OCI-LY3 (cell line): Measurements from ENCODE around the gene ALKBH4.

ENCODE experiments used
- H2AFZ ChIP-seq: fragments of 200-600, 300-600 bp; shearing (Covaris generic); 2 replicates; pipeline ENCODE4 v1.6.0; 2014; ENCODE audit warnings: antibody characterized with exemption, low read depth, low read length
- H3K27ac ChIP-seq: fragments of 200-600, 300-600 bp; sonication (generic); 2 replicates; pipeline ENCODE4 v1.5.1; 2014; ENCODE audit warnings: mild to moderate bottlenecking, low read length, moderate library complexity, mixed read lengths
- H3K27me3 ChIP-seq: fragments of 200-600, 300-600 bp; sonication (generic); 2 replicates; pipeline ENCODE4 v1.6.1; 2014; ENCODE audit warnings: low read depth, low read length, mixed read lengths
- H3K36me3 ChIP-seq: fragments of 200-600, 300-600 bp; sonication (generic); replicated peaks from 2 replicates; pipeline ENCODE3; 2014; ENCODE audit warnings: low read depth, low read length, mixed read lengths
- H3K4me1 ChIP-seq: fragments of 300-600, 200-600 bp; sonication (generic); 2 replicates; pipeline ENCODE4 v1.6.1; 2014; ENCODE audit warnings: low read length, mixed read lengths
- H3K4me2 ChIP-seq: fragments of 200-600, 300-600 bp; sonication (generic); 2 replicates; pipeline ENCODE4 v1.6.1; 2014; ENCODE audit warnings: low read length, mixed read lengths
- H3K4me3 ChIP-seq: fragments of 300-600, 200-600 bp; sonication (generic); 2 replicates; pipeline ENCODE4 v1.5.1; 2014; ENCODE audit warnings: antibody characterized with exemption, mild to moderate bottlenecking, low read length, moderate library complexity
- H3K79me2 ChIP-seq: fragments of 300-600, 200-600 bp; shearing (Covaris generic); 2 replicates; pipeline ENCODE4 v1.6.1; 2014; ENCODE audit warnings: mild to moderate bottlenecking, low read length, mixed read lengths
- H3K9ac ChIP-seq: fragments of 300-600, 200-600 bp; shearing (Covaris generic); 2 replicates; pipeline ENCODE4 v1.6.0; 2014; ENCODE audit warnings: mild to moderate bottlenecking, low read length, moderate library complexity
- H3K9me3 ChIP-seq: fragments of 200-600, 300-600 bp; shearing (Covaris generic); 2 replicates; pipeline ENCODE4 v1.6.1; 2014; ENCODE audit warnings: low read length, mixed read lengths; ENCODE audit not compliant: insufficient read depth
- H4K20me1 ChIP-seq: fragments of 200-600, 300-600 bp; sonication (generic); 2 replicates; pipeline ENCODE4 v1.6.1; 2016; ENCODE audit warnings: low read length, mixed read lengths; ENCODE audit not compliant: insufficient read depth
- EZH2phosphoT487 ChIP-seq: fragments of 200-600 bp; shearing (Covaris generic); IDR thresholded peaks from 2 replicates; pipeline ENCODE4 v1.6.1; 2018; ENCODE audit warnings: antibody characterized with exemption, mixed run types, low read depth
- TF ChIP-seq, protein P1 (sequence below): fragments of 200-600, 300-600 bp; sonication (generic); IDR thresholded peaks from 2 replicates; pipeline ENCODE4 v1.5.1; 2014; ENCODE audit warnings: antibody characterized with exemption, low read length, low read depth

Gene ALKBH4

DNA sequence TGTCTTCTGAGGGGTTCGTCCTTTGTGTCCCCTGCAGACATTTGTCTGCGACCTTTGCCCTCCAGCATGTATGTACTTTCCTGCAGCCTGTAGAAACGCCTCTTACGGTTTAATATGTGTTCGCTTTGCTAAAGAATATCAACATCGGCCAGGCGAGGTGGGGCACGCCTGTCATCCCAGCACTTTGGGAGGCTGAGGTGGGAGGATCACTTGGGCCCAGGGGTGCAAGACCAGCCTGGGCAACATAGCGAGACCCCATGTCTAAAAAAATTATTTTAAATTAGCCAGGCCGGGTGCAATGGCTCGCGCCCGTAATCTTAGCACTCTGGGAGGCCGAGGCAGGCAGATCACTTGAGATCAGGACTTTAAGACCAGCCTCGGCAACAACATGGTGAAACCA is 15.5 kb downstream of the ALKBH4 start:
- Histone ChIP-seq H3K4me1 (peaks cover 31% of the 10 kb centered on the region), H3K4me3 (no peak overlapping the region), H3K4me2 (no peak overlapping the region), H3K27me3 (no peaks in the 10 kb centered on the region), H3K79me2 (no peaks in the 10 kb centered on the region), H3K9me3 (no peaks in the 10 kb centered on the region), H3K36me3 (peaks cover 27% of the 10 kb centered on the region), H3K9ac (no peak overlapping the region), H3K27ac (no peak overlapping the region), H2AFZ (no peak overlapping the region), H4K20me1 (no peaks in the 10 kb centered on the region)
- no peak for TF ChIP-seq EZH2phosphoT487
- TF ChIP-seq, protein P1, sequence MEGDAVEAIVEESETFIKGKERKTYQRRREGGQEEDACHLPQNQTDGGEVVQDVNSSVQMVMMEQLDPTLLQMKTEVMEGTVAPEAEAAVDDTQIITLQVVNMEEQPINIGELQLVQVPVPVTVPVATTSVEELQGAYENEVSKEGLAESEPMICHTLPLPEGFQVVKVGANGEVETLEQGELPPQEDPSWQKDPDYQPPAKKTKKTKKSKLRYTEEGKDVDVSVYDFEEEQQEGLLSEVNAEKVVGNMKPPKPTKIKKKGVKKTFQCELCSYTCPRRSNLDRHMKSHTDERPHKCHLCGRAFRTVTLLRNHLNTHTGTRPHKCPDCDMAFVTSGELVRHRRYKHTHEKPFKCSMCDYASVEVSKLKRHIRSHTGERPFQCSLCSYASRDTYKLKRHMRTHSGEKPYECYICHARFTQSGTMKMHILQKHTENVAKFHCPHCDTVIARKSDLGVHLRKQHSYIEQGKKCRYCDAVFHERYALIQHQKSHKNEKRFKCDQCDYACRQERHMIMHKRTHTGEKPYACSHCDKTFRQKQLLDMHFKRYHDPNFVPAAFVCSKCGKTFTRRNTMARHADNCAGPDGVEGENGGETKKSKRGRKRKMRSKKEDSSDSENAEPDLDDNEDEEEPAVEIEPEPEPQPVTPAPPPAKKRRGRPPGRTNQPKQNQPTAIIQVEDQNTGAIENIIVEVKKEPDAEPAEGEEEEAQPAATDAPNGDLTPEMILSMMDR: no peak

DNA sequence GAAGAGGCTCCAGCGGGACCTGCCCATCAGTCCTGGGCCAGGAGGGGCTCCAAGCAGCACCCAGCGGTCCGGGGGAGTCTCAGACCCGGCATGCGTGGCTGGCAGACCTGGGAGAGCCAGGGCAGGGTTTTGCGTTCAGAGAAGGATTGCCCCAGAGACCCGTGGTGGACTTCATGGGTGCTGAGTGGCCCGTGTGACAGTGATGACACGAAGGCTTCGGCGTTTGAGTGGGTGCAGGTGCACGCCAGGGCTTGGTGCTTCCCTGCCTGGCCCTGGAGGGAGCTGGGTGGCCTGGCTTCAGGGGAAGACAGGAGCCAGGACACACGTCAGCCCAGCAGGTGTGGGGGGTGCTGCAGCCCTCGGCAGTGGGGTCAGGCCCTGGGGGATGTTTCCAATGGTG is 17.4 kb downstream of the ALKBH4 start:
- Histone ChIP-seq H3K4me1 (peaks cover 35% of the 10 kb centered on the region), H3K79me2 (peaks cover 2% of the 10 kb centered on the region; the same call in 1 of the 2 replicates), H3K27ac (no peak overlapping the region)

DNA sequence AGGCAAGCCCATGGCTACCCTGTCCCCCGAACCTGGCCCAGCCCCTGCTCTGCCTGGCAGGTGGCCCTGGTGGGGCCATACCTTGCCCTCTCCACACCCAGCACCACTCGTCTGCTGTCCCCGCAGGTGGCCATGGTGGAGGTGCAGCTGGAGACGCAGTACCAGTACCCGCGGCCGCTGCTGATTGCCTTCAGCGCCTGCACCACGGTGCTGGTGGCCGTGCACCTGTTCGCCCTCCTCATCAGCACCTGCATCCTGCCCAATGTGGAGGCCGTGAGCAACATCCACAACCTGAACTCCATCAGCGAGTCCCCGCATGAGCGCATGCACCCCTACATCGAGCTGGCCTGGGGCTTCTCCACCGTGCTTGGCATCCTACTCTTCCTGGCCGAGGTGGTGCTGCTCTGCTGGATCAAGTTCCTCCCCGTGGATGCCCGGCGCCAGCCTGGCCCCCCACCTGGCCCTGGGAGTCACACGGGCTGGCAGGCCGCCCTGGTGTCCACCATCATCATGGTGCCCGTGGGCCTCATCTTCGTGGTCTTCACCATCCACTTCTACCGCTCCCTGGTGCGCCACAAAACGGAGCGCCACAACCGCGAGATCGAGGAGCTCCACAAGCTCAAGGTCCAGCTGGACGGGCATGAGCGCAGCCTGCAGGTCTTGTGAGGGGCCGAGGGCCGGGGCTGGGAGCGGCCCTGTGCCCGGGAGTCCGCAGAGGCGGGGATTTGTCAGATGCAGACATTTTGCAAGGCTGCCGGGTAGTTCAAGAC is 18.1 kb downstream of the ALKBH4 start:
- H3K4me2 ChIP-seq: no peak overlapping the region
- H3K9ac ChIP-seq: no peak overlapping the region
- peaks cover 39% of the 10 kb centered on the region for H3K4me1 ChIP-seq

More for the DNA sequence above, 17.4 kb downstream of the ALKBH4 start:
- peaks cover 33% of the 10 kb centered on the region for H3K36me3 ChIP-seq
- no peak overlapping the region for H2AFZ ChIP-seq
- H3K4me3 ChIP-seq: no peak overlapping the region
- H3K9me3 ChIP-seq: no peaks in the 10 kb centered on the region
- no peak overlapping the region for H3K9ac ChIP-seq
- no peaks in the 10 kb centered on the region for H3K27me3 ChIP-seq
- TF ChIP-seq, protein P1: no peak
- no peak for TF ChIP-seq EZH2phosphoT487
- H4K20me1 ChIP-seq: no peaks in the 10 kb centered on the region
- no peak overlapping the region for H3K4me2 ChIP-seq

DNA sequence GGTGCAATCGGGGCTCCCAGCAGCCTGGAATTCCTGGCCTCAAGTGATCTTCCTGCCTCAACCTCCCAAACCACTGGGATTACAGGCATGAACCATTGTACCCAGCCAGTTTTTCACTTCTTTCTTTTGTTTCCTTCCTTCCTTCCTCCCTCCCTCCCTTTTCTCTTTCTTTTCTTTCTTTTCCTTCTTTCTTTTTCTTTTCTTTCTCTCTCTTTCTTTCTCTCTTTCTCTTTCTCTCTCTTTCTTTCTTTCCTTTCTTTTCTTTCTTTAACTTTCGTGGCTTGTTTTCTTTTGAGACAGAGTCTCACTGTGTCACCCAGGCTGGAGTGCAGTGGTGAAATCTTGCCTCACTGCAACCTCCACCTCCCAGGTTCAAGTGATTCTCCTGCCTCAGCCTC is 19.0 kb downstream of the ALKBH4 start:
- no peak overlapping the region for H3K4me3 ChIP-seq
- TF ChIP-seq, protein P1: no peak
- no peak for TF ChIP-seq EZH2phosphoT487
- no peaks in the 10 kb centered on the region for H3K27me3 ChIP-seq
- H3K9ac ChIP-seq: no peak overlapping the region; the same call in 1 of the 2 replicates
- H3K4me1 ChIP-seq: peaks cover 41% of the 10 kb centered on the region
- H3K79me2 ChIP-seq: peaks cover 2% of the 10 kb centered on the region; the same call in 1 of the 2 replicates
- H3K27ac ChIP-seq: no peak overlapping the region
- no peak overlapping the region for H3K4me2 ChIP-seq
- peaks cover 36% of the 10 kb centered on the region for H3K36me3 ChIP-seq
- H2AFZ ChIP-seq: no peak overlapping the region
- H4K20me1 ChIP-seq: no peaks in the 10 kb centered on the region
- H3K9me3 ChIP-seq: peaks cover 3% of the 10 kb centered on the region; the same call in 1 of the 2 replicates

More for the DNA sequence above, 18.1 kb downstream of the ALKBH4 start:
- Histone ChIP-seq H3K9me3 (peaks cover 3% of the 10 kb centered on the region; the same call in 1 of the 2 replicates), H3K27ac (no peak overlapping the region), H3K4me3 (no peak overlapping the region), H3K27me3 (no peaks in the 10 kb centered on the region), H3K79me2 (peaks cover 2% of the 10 kb centered on the region; the same call in 1 of the 2 replicates), H2AFZ (no peak overlapping the region), H3K36me3 (peaks cover 36% of the 10 kb centered on the region), H4K20me1 (no peaks in the 10 kb centered on the region)
- TF ChIP-seq EZH2phosphoT487: no peak
- TF ChIP-seq, protein P1: no peak
